ENCODE data around the gene PBX3.

PBX3 gene

GRCh38 chr9:125883565-125884217, 136.5 kb downstream of the PBX3 start:
- DNase-seq, result no peak

GRCh38 chr9:125884218-125884595, 137.0 kb downstream of the PBX3 start:
- no peak for DNase-seq

DNA sequence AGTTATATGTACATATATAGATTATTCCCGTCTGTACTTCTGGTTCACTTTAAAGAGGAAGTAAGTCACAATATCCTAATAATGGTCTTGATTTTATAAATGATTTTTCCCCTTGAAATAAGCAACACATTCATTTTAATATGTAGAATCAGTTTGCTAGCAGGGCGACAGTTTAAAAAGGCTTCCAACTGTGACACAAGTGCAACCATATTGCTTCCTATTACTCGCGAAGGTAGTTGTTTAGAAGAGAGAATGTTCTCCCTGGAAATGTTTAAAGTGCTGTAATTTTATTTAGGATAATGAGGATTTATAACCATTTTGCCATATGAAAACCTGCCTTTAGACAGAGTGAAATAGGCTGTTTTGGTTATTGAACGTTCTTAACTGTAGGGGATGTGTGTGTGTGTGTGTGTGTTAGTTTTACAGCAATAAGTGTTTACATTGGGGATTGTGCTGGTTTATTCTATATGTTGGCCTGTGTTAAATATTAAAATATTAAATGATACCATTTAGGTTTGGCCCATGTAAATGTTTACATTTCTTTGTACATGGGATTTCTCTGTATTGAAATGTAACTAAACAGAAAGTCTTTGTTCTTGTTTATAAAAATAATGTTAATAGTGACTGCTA, 138.3 kb downstream of the PBX3 start:
- DNase-seq, result no peak

GRCh38 chr9:125886365-125886764, 139.2 kb downstream of the PBX3 start:
- DNase-seq, result no peak

DNA sequence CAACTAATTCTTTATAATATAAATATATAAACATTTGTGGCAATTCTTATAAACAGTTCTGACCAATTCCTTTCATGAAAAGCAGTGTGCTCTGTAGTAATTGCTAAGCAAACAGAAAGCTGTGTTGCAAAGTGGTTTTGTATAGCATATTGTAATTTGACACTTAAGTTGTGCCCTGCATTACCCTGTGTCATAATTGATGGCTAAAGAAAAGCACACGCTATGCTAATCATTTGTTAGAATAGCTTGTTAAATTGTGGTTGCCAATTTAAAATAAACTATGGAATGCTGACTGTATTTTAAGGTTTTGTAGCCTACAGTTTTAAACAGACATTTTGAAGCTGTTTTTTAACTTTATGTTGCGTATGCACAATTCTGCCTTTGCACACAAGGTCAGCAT, 140.0 kb downstream of the PBX3 start:
- DNase-seq, result no peak

GRCh38 chr9:125888211-125888610, 141.0 kb downstream of the PBX3 start:
- DNase-seq, result no peak

- DNase-seq, result no peak
These were observed 141.9 kb downstream of the PBX3 start for GRCh38 chr9:125889112-125889475.

GRCh38 chr9:125889476-125890419, 142.6 kb downstream of the PBX3 start:
- peak; percentile 61 for DNase-seq

GRCh38 chr9:125890826-125891225, 143.7 kb downstream of the PBX3 start:
- no peak for DNase-seq

- no peak for DNase-seq
These were observed 146.1 kb downstream of the PBX3 start for GRCh38 chr9:125893277-125893676.

GRCh38 chr9:125894566-125894965, 147.4 kb downstream of the PBX3 start:
- no peak for DNase-seq

- DNase-seq, result no peak
These were observed 149.2 kb downstream of the PBX3 start for GRCh38 chr9:125896404-125896803.

DNA sequence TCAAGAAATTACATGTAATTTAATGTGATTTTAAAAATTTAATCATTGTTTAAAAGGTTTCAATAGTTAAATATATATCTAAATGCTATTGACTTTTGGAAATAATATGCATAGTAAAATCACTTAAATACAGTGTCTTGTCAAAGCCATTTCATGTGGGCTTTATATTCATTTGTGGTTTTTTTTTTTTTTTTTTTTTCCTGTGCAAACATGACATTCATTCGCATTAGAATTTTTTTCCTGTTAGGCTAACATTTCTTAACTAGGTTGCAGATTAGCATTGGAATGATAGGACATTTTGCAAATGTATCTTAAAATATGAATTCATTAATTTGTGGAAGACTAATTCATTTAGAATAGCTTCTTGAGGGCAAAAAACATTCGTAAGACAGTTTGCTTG, 149.8 kb downstream of the PBX3 start:
- DNase-seq, result no peak

GRCh38 chr9:125897481-125897880, 150.3 kb downstream of the PBX3 start:
- no peak for DNase-seq

- DNase-seq, result no peak
These were observed 155.0 kb downstream of the PBX3 start for GRCh38 chr9:125902214-125902613.

DNA sequence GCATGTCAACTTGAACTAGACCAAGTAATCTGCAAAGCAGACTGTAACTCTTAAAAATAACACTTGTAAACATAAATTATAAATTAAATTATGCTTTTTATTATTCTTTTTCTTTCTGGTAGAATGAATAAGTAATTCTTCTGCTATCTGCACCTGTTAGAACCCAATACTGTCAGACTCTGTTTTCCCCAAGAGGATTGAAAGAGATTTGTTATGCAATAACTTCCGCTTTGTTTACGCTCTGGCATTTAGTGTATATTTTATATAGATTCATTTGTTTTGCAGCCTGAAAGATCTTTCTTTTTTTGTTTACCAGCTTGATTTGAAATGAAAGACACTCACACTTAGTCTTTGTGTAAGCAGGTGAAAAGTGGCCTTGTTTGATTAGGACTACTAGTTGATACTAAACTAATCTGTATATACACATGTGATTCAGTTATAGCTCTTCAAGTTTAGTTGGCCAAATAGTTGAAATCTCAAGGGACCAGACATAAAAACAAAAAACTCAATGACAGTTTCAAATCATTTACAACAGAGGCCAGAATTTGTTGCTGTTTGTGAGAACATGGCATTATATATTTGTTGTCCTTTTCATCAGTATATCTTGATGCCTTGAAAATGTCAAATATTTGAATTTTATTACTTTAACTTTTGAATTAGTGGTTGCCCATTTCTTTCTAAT, 155.8 kb downstream of the PBX3 start:
- no peak for DNase-seq

GRCh38 chr9:125904155-125904851, 157.1 kb downstream of the PBX3 start:
- no peak for DNase-seq

GRCh38 chr9:125906144-125906543, 159.0 kb downstream of the PBX3 start:
- DNase-seq, result no peak

DNA sequence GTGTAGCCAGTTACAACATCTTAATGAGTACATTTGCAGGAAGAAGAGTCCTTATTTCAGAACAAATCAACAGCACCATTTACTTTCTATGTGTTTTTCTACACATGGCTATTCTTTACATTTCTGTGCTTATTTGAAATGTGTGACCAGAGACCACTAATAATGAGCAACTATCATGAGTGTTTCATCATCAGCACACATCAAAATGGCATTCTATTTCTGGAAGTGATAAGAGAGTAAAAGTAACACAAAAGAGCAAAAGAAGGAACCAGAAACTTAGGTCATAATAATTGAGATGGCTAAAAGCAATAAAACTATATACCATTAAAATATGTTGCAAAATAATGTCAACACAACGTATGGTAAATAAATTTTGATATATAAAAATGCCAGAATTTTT, 159.7 kb downstream of the PBX3 start:
- no peak for DNase-seq

GRCh38 chr9:125908136-125908535, 161.0 kb downstream of the PBX3 start:
- no peak for DNase-seq

- DNase-seq, result no peak
These were observed 161.8 kb downstream of the PBX3 start for GRCh38 chr9:125908966-125909365.

DNA sequence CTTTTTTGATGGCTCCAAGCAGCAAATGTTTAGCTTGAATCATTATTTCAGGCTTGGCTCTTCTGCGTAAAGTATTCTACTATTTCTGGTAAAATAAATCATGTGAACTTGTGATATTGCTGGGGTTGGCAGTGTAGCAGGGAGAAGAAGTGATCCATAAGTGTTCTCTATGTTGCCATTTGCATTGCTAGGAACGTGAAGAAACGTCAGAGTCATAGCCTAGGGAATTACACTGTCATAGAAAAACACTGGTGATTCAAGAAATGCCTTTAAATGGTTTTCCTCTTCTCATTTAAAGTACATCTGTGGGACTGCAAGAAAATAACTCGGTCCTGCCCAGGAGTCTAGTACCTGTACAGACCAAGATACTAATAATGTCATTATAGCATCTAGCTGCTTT, 162.3 kb downstream of the PBX3 start:
- DNase-seq, result no peak

DNA sequence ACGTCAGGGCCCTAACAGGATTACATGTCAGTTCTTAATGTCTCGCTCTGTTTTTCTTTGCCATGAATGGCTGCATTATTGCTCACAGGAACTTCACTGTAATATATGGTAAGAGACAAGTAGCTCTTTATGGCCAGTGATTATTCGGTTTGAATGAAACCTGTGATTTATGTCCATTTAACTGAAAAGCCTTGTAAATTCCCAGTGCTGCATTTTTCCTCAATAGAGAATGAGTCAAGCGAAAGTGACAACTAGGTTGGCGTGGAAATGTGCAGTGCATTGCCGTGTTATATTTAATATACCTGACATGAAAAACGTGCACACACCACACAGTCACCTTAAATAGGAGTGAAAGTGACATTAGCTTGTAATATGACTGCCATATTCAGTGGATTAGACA, 163.1 kb downstream of the PBX3 start:
- no peak for DNase-seq
